Epithelial cell of proximal tubule (primary cell): ENCODE results near the gene KIAA0930. TPM values are rescaled to one million over a fixed set of nuclear protein-coding genes. Genes with fewer than 3 reads are reported as not detected.

Experiments used
- DNase-seq: peaks from one replicate; pipeline ENCODE4 v3.0.0-alpha.2; 2011; ENCODE audit warnings: low read depth
- H3K4me3 ChIP-seq: 2 replicates; pipeline ENCODE4 v1.5.1; 2011; ENCODE audit warnings: low read depth, mild to moderate bottlenecking, low read length
- CTCF ChIP-seq: conservative IDR thresholded peaks from 2 replicates; pipeline ENCODE4 v1.5.1; 2012; ENCODE audit warnings: low read depth, mild to moderate bottlenecking, low read length
- total RNA-seq: library from RNA; depleted of rRNA; stranded (reverse); fragments of >200 nt; gene quantifications from 2 replicates; pipeline ENCODE4 v1.2.3, GENCODE V29; 2015

The KIAA0930 gene
- total RNA-seq, 1 donor from 2014 or later: 33.2 TPM

DNA sequence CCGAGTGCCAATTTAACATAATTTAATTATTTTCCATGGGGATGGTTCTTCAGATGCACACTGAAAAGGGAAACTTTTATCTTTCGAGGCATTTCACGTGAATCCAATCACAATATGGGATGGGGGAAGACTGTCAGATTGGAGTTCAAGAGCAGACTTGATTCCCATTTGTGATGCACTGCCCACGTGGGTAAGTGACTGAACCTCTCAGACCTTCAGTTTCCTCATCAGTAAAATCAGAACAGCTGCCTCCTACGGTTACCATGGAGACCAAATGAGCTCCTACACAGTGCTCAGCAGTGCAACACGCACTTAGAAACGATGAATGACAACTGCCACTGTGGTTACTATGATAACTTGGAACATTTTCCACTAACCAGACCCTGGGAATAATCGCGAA lies 21.7 kb downstream of the KIAA0930 start:
- TF ChIP-seq CTCF: no peak
- DNase-seq: no peak
- H3K4me3 ChIP-seq: no peak overlapping the region

DNA sequence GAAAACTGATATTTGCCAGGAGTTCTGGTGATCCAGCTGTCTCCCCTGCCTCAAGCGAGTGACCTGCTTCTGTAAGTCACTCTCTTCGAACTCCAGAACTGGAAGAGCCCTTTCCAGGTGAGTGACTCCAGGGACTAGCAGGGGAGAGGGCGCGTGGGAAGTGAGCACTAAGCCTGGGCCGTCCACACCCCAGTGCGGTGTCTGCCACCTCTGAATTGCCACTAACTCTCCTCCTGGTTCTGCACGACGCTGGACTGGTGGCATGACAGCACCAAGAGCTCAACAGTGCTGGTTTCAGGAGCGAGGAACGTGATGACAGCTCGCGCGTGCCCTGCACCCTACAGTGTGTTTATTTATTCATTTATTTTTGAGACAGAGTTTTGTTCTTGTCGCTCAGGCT lies 22.9 kb downstream of the KIAA0930 start:
- H3K4me3 ChIP-seq: no peak overlapping the region
- no peak for DNase-seq
- TF ChIP-seq CTCF: no peak

GRCh38 chr22:45217345-45217744 lies 23.3 kb downstream of the KIAA0930 start:
- no peak for DNase-seq
- TF ChIP-seq CTCF: no peak
- H3K4me3 ChIP-seq: no peak overlapping the region

GRCh38 chr22:45216133-45217003 lies 24.3 kb downstream of the KIAA0930 start:
- no peak for TF ChIP-seq CTCF
- H3K4me3 ChIP-seq: no peak overlapping the region

DNA sequence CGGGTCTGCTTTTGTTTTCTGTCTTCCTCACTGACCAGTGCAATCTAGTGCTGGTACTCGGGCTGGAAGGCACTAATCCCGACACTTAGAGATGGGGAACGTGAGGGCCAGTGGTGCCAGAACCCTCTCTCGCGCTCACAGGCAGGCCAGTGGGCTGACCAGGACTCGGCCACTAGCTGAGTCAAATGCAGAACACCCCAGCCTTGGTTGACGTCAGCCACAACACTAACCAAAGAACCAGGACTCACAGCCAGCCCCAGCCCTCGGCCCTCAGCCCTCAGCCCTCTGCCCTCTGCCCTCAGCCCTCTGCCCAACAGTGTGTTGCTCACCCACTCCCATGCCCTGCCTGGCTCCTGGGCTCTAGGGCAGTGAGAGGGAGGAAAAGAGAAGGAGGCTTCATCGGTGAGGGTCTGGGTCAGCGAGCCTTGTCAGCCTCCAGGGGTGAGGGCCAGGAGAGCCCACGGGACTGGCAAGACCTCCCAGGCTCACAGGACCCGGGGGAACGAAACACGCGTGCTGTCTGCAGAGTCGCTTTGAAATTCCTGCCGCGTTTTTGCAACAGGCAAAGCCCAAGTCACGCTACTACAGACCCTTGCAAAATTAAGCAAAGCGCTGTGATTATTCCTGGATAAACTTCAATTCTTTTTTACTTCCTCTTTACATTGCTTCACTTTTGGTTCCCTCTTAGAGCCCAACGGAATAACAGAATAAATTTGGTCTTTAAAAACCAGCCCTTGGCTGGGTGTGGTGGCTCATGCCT lies 27.5 kb downstream of the KIAA0930 start:
- no peak overlapping the region for H3K4me3 ChIP-seq
- no peak for DNase-seq
- TF ChIP-seq CTCF: no peak

More at GRCh38 chr22:45216133-45217003, 24.3 kb downstream of the KIAA0930 start:
- no peak for DNase-seq

DNA sequence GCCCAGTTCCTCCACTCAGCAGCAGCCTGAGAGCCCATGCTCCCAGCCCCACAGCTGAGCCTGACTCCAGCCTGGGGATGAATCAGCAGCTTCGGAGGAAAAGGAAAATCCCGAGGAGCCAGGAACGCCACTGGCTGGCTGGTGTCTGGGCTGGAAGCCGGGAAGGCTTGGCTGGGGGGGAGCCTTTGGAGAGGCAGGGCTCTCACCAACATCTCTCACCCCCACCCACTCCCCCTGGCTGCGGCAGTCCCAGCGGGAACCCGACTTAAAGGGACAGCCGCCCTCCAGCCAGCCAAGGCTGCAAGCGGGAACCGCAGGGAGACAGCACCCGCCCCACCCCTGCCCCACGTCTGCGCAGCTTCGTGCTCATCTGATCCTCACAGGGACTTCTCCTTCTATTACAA lies 28.4 kb downstream of the KIAA0930 start:
- no peak for TF ChIP-seq CTCF
- H3K4me3 ChIP-seq: no peak overlapping the region
- no peak for DNase-seq
